WERI-Rb-1 (cell line): ENCODE results near the gene CIBAR2.
A peak's percentile ranks its signal among the peaks of the same experiment; 100 is the strongest.

Experiments used
- DNase-seq: peaks from one replicate; pipeline ENCODE4 v3.0.0-alpha.2; 2020
- H3K27ac ChIP-seq: fragments of 250-450 bp; sonication (Bioruptor Pico); 2 replicates; pipeline ENCODE4 v1.5.1; 2020; ENCODE audit warnings: mild to moderate bottlenecking, moderate library complexity
- H3K27me3 ChIP-seq: fragments of 250-450 bp; sonication (Bioruptor Pico); 2 replicates; pipeline ENCODE4 v1.5.1; 2021; ENCODE audit warnings: mild to moderate bottlenecking, low read depth, moderate library complexity; ENCODE audit not compliant: insufficient read depth, severe bottlenecking
- H3K36me3 ChIP-seq: fragments of 250-450 bp; sonication (Bioruptor Pico); 2 replicates; pipeline ENCODE4 v1.5.1; 2020; ENCODE audit warnings: mild to moderate bottlenecking, moderate library complexity
- H3K4me3 ChIP-seq: 2 replicates; pipeline ENCODE4 v1.5.1; 2011; ENCODE audit warnings: low read depth, mild to moderate bottlenecking, control low read depth, low read length
- H3K9me3 ChIP-seq: fragments of 250-450 bp; sonication (Bioruptor Pico); 2 replicates; pipeline ENCODE4 v1.5.1; 2021; ENCODE audit warnings: mild to moderate bottlenecking, moderate library complexity; ENCODE audit not compliant: severe bottlenecking
- TF ChIP-seq, protein P1 (sequence below): IDR thresholded peaks from 2 replicates; pipeline ENCODE4 v1.5.1; 2011; ENCODE audit warnings: low read depth, mild to moderate bottlenecking, control low read depth, inconsistent platforms, low read length

CIBAR2 gene

DNA sequence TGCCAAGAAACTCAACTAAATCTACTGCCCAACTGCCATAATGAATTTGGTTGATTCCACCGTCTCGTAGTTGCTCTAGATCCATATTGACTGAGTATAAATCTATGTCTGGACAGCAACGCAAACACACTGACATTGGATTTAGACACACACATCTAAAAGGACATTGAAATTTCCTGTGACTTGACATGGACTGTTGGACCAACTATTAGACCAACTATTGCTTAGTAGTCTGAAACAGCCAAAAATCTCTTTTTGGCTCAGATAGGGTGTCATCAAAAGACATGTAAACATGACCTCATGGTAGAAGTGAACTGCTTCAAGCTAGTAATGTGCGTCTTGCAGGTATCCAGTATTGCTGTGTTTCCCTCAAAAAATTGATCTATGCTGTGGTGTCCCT is 53.4 kb downstream of the CIBAR2 start:
- Histone ChIP-seq H3K27ac (no peak overlapping the region), H3K27me3 (no peaks in the 10 kb centered on the region), H3K4me3 (no peak overlapping the region), H3K9me3 (no peaks in the 10 kb centered on the region), H3K36me3 (no peaks in the 10 kb centered on the region)
- TF ChIP-seq, protein P1, sequence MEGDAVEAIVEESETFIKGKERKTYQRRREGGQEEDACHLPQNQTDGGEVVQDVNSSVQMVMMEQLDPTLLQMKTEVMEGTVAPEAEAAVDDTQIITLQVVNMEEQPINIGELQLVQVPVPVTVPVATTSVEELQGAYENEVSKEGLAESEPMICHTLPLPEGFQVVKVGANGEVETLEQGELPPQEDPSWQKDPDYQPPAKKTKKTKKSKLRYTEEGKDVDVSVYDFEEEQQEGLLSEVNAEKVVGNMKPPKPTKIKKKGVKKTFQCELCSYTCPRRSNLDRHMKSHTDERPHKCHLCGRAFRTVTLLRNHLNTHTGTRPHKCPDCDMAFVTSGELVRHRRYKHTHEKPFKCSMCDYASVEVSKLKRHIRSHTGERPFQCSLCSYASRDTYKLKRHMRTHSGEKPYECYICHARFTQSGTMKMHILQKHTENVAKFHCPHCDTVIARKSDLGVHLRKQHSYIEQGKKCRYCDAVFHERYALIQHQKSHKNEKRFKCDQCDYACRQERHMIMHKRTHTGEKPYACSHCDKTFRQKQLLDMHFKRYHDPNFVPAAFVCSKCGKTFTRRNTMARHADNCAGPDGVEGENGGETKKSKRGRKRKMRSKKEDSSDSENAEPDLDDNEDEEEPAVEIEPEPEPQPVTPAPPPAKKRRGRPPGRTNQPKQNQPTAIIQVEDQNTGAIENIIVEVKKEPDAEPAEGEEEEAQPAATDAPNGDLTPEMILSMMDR: no peak
- no peak for DNase-seq

DNA sequence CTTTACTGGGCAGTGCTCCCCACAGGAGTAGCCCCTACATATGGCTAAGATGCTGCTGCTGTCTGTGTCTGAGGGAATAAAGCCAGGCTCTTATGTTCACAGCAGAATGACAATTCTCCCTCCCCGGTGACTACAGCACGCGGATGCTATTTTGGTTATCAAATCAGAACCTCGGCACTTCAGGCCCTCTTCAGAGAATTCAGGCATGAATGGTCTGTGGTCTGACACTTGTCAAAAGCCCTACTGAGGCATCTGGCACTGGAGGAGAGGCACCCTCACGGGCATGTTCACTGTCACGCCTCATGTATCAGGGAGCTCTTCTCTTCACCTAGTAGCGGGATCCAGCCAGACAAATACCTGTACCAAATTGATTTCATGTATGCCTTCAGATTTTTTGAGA is 54.3 kb downstream of the CIBAR2 start:
- DNase-seq: no peak
- H3K27ac ChIP-seq: no peak overlapping the region
- no peaks in the 10 kb centered on the region for H3K27me3 ChIP-seq
- H3K36me3 ChIP-seq: no peaks in the 10 kb centered on the region
- no peaks in the 10 kb centered on the region for H3K9me3 ChIP-seq
- TF ChIP-seq, protein P1: no peak
- no peak overlapping the region for H3K4me3 ChIP-seq

DNA sequence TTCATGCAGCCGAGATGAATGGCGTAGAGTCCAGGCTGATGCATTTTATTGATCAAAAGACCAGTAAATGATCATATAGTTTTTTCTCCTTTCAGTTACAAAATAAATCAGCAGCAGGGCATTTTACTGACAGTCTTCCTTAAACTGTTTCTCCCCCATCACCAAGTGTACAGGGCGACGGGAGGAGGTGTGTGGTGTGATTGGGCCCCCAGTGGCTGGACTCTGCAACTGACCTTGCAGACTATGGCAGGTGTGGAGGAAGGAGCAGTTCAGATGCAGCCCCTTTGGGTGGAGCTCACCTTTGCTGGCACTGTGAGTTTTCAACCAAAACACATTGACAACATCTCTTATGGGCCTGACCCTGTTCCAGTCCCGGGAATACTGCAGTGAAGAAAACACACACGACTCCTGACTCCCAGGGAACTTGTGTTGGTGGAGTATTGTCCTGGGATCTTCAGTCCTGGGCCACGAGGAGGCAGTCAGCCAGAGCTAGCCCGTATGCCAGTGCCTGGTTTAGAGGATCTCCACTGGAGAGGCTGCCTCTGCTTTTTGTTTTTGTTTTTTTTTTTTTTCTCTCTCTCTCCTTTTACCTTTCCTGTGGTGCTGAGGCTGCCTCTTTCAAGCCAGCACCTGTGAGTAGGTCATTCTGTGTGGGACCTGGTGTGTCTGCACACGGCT is 54.9 kb downstream of the CIBAR2 start:
- Histone ChIP-seq H3K36me3 (no peaks in the 10 kb centered on the region), H3K27ac (no peak overlapping the region), H3K9me3 (no peaks in the 10 kb centered on the region), H3K4me3 (no peak overlapping the region), H3K27me3 (no peaks in the 10 kb centered on the region)
- peak; percentile 37 for DNase-seq
- TF ChIP-seq, protein P1: peak; percentile 52

DNA sequence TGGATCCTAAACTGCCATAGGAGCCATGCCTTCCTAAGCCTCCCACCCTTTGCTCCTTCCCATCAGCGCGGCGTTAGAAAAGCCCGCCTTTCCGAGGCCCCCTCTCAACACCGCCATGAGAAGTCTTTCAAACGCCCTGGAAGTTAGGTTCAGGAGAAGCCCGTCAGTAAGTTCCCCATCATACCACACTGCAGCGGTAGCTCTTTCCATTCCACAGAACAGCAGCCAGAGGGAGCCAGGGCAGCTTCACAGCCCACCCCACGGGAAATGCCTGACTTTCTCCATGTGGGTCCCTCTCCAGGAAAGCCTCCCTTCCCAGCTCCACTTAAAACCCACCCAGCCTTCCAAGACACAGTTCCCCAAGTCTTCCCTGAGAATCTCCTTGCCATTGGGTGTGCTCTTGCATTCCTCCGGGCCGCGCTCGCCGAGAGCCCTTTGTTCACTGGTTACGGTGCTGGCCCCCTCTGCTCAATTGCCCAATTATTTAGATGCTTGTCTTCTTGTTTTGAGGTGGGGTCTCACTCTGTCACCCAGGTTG is 56.0 kb downstream of the CIBAR2 start:
- H3K4me3 ChIP-seq: no peak overlapping the region
- no peaks in the 10 kb centered on the region for H3K27me3 ChIP-seq
- peak; percentile 10 for DNase-seq
- TF ChIP-seq, protein P1: peak; percentile 48; the same call in 1 of the 2 replicates
- no peaks in the 10 kb centered on the region for H3K36me3 ChIP-seq
- no peaks in the 10 kb centered on the region for H3K9me3 ChIP-seq
- H3K27ac ChIP-seq: no peak overlapping the region

DNA sequence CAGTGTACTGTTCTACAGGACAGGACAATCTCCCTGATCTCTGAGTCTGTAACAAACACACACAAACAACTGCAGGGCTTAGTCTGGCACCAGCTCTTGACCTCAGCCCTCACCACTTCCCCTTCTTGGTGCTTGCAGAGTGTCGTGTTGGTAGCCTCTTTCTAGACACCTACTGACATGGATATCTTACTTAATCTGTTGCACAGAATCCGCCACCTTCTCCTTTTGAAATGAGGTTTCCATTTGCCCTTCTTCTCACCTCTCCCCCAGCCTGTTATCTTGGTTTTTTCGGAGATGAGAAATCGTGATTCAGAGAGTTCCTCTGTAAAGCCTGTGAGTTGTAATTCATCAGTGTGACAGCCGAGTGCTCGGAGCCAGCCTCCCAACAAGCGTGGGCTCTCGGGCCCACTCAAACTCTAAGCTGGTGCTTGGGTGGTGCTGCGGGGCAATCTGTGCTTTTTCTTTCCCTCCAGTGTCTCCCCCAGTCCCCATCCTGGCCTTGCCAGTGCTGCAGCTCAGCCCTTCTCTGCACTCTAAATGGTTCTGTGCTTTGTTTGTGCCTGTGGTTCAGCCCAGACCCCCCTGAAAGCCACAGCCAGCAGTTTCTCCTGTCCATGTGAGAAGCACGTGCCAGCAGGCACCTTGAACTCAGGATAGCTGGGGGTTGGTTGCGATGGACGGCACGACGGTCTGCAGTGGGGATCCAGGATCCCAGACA is 56.6 kb downstream of the CIBAR2 start:
- H3K27me3 ChIP-seq: no peaks in the 10 kb centered on the region
- no peak overlapping the region for H3K27ac ChIP-seq
- H3K9me3 ChIP-seq: no peaks in the 10 kb centered on the region
- TF ChIP-seq, protein P1: no peak
- DNase-seq: no peak
- no peak overlapping the region for H3K4me3 ChIP-seq
- no peaks in the 10 kb centered on the region for H3K36me3 ChIP-seq
